ENCODE results near the gene TM7SF2. TPM values are rescaled to one million over a fixed set of nuclear protein-coding genes. Genes with fewer than 3 reads are reported as not detected.

TM7SF2 gene
- total RNA-seq, 2 experiments from 2014 or later = 18.0 to 18.2 TPM

GRCh38 chr11:65156926-65157325 lies 45.3 kb downstream of the TM7SF2 start:
- ChIA-PET POLR2A (interaction anchor here (0.6 to 0.7 kb wide), 2 partner anchors 206 to 458 kb away, joined by 3 to 4 read pairs; no protein-coding TSS in a partner anchor), CTCF (interaction anchor here (1.1 kb wide), 1 partner anchor 51 kb away, joined by 4 read pairs; no protein-coding TSS in a partner anchor)

GRCh38 chr11:65157336-65157735 lies 45.7 kb downstream of the TM7SF2 start:
- ChIA-PET CTCF (interaction anchor here (0.6 to 1.1 kb wide), 2 partner anchors 50 to 612 kb away, joined by 4 to 5 read pairs; no protein-coding TSS in a partner anchor), POLR2A (interaction anchor here (0.6 to 0.7 kb wide), 2 partner anchors 206 to 458 kb away, joined by 3 to 4 read pairs; no protein-coding TSS in a partner anchor)

DNA sequence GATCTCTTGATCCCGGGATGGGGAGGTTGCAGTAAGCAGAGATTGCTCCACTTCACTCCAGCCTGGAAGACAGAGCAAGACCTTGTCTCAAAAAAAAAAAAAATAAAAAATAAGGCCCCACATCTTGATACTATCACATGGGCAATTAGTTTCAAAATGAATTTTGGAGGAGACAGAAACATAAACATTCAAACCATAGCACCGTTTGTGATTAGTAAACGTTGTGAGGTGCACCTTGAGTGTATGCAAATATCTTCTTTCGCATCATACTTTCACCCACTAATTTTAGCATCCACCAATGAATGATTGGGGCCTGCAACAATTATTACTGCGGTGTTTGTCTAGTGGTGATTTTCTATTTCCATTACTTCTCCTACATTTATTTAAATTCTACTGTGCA lies 47.3 kb downstream of the TM7SF2 start:
- POLR2A ChIA-PET = no interaction called here
- CTCF ChIA-PET = no interaction called here

DNA sequence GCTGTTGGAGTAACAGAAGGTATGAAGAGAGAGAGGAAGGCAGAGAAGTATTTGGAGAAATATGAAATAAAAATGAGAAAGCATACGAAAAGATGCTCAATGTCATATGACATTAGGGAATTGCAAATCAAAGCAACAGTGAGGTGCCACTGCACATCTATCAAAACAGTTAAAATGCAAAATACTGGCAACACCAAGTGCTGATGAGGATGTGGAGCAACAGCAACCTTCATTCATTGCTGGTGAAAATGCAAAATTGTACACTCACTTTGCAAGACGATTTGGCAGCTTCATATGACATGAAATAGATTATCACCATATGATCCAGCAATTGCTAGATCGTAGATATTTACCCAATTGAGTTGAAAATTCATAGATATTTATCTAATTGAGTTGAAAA lies 49.0 kb downstream of the TM7SF2 start:
- POLR2A ChIA-PET = no interaction called here
- CTCF ChIA-PET = no interaction called here

- POLR2A ChIA-PET = no interaction called here
- CTCF ChIA-PET = interaction anchor here (0.5 kb wide), 1 partner anchor 15 kb away, joined by 4 read pairs; no protein-coding TSS in a partner anchor
Observed at GRCh38 chr11:65163684-65164083, 52.0 kb downstream of the TM7SF2 start.

Other genes starting within 250 kb of the TM7SF2 start
- gene EHD1, start 233.3 kb upstream of the TM7SF2 start, total RNA-seq = 10 to 100 TPM; 82.2 to 85.8 TPM
- 10 to 100 TPM; 21.7 to 22.6 TPM for gene ATG2A, start 194.7 kb upstream of the TM7SF2 start, total RNA-seq
- 10 to 100 TPM; 11.3 to 11.5 TPM for gene PPP2R5B, start 187.2 kb upstream of the TM7SF2 start, total RNA-seq
- gene GPHA2, start 176.0 kb upstream of the TM7SF2 start, total RNA-seq = not detected
- not detected for gene MAJIN, start 139.8 kb upstream of the TM7SF2 start, total RNA-seq
- gene BATF2, start 114.9 kb upstream of the TM7SF2 start, total RNA-seq = not detected
- gene ARL2, start 97.7 kb upstream of the TM7SF2 start, total RNA-seq = 100 to 1,000 TPM; 134 to 138 TPM
- gene SNX15, start 84.4 kb upstream of the TM7SF2 start, total RNA-seq = 10 to 100 TPM; 13.7 to 15.2 TPM
- 10 to 100 TPM; 18.3 to 20.5 TPM for gene SAC3D1, start 70.7 kb upstream of the TM7SF2 start, total RNA-seq
- 10 to 100 TPM; 10.3 to 11.2 TPM for gene NAALADL1, start 53.3 kb upstream of the TM7SF2 start, total RNA-seq
- gene CDCA5, start 27.8 kb upstream of the TM7SF2 start, total RNA-seq = 100 to 1,000 TPM; 108 TPM
- 10 to 100 TPM; 27.5 to 30.2 TPM for gene ZFPL1, start 27.6 kb upstream of the TM7SF2 start, total RNA-seq
- 100 to 1,000 TPM in 1 of 2 experiments, 10 to 100 TPM in 1; 99.2 to 104 TPM for gene VPS51, start 15.7 kb upstream of the TM7SF2 start, total RNA-seq
- 10 to 100 TPM; 16.5 to 18.2 TPM for gene ZNHIT2, start 5.8 kb downstream of the TM7SF2 start, total RNA-seq
- gene FAU, start 10.3 kb downstream of the TM7SF2 start, total RNA-seq = 1,000 to 10,000 TPM; 1,009 to 1,011 TPM
- gene MRPL49, start 10.4 kb downstream of the TM7SF2 start, total RNA-seq = 100 to 1,000 TPM; 108 TPM
- gene SYVN1, start 22.6 kb downstream of the TM7SF2 start, total RNA-seq = 10 to 100 TPM; 33.8 to 36.6 TPM
- not detected for gene SPDYC, start 58.4 kb downstream of the TM7SF2 start, total RNA-seq
- gene CAPN1, start 70.1 kb downstream of the TM7SF2 start, total RNA-seq = 10 to 100 TPM; 75.6 to 79.1 TPM
- 10 to 100 TPM; 73.8 to 80.7 TPM for gene POLA2, start 150.1 kb downstream of the TM7SF2 start, total RNA-seq
- gene CDC42EP2, start 203.0 kb downstream of the TM7SF2 start, total RNA-seq = under 1 TPM; 0.78 to 0.82 TPM
- gene DPF2, start 222.0 kb downstream of the TM7SF2 start, total RNA-seq = 10 to 100 TPM; 52.3 to 60.1 TPM
- gene TIGD3, start 242.9 kb downstream of the TM7SF2 start, total RNA-seq = under 1 TPM; 0.65 TPM